IPS-NIHi7 (cell line): ENCODE measurements around the gene CEP85L.
A peak's percentile ranks its signal among the peaks of the same experiment; 100 is the strongest.

Experiments
- DNase-seq: peaks from one replicate; pipeline ENCODE4 v3.0.0; 2012; ENCODE audit warnings: mixed read lengths; ENCODE audit errors: extremely low spot score

Gene CEP85L

DNA sequence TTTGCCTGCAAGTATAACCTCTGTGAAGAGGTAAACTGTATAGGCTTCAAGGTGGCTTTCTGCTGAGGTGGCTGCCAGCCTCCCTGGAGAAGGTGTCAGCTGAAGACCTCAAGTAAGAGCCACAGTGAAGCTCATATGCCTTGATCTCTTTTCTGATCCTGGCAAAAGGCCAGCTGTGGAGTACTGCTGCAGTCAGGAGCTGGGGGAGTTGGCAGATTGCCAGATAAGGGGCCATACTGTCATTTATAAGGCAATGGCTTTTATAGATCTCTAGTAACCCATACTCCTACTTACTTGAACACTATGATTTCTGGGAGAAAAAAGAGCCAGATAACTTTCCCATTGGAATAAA, 8.8 kb upstream of the CEP85L start:
- no peak for DNase-seq

DNA sequence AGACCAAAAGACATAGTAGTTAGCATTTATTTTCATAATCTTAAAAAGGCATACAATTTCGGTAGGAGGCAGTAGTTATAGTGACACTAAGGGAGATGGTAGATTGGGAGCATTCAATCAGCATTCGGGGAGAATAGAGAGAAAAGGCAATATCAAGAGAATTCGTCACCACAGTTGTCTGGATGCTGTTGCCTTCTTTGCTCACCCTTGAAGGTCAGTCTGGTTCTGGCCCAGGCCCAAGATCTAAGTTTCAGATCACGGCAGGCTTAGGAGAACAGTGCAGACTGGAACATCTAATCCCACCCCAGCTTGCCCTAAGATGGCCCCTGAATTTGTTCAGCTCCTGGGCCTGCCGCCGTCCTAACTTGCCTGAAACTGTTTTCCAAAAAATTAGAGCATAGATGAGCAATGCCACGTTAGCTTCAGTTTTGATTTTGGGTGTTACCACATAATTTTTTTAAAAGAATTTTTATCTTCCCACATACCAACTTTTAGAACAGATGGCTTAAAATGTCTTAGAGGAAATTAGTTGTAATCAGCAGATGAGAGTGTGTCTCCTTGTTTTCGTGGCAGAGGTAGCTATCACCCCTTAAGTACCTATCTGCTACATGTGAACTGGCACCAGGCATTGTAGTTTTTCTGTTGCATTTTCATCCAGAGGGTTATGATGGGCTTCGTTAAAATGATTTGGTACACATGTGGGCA, 8.3 kb upstream of the CEP85L start:
- DNase-seq: no peak

- no peak for DNase-seq
These were observed 5.6 kb upstream of the CEP85L start for GRCh38 chr6:118656847-118657451.

GRCh38 chr6:118652051-118652615, 742 bp upstream of the CEP85L start:
- DNase-seq: no peak

DNA sequence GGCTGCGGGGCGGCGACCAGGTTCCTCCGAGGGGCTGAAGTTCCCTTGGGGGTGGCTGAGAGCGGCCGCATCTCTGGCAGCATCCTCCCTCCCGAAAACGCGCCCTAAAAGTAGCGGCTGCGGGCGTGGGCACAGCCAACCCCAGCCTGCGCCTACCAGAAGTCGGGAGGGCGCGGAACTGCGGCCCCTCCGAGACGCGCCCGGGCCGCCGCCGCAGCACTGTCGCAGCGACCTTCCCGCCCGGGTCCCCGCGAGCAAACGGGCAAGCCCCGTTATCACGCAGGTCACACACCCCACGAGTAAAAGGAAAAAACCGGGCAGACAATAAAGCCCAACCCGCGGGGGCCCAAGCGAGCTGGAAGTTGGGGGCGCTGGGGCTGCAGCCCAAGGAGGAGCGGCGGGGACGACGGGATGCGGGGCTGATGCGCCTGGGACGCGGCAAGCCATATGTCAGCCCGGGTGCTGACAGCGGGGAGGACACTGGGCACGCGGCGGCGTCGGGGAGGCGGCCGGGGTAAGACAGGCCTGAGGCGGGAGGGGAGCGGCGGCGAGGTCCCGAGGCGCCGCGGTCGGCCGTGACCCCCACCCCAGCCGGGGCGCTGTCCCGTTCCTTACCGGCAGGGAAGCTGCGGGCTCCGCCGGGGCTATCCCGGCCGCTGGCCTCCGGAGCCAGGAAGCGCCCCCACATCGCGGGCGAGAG, 659 bp downstream of the CEP85L start:
- DNase-seq: peak; percentile 42

- no peak for DNase-seq
These were observed 1.3 kb downstream of the CEP85L start for GRCh38 chr6:118649918-118650581.

GRCh38 chr6:118648866-118649554, 2.4 kb downstream of the CEP85L start:
- DNase-seq: no peak

GRCh38 chr6:118646977-118647376, 4.4 kb downstream of the CEP85L start:
- no peak for DNase-seq

GRCh38 chr6:118645395-118645794, 6.0 kb downstream of the CEP85L start:
- no peak for DNase-seq

- DNase-seq: no peak
These were observed 7.4 kb downstream of the CEP85L start for GRCh38 chr6:118644007-118644406.

DNA sequence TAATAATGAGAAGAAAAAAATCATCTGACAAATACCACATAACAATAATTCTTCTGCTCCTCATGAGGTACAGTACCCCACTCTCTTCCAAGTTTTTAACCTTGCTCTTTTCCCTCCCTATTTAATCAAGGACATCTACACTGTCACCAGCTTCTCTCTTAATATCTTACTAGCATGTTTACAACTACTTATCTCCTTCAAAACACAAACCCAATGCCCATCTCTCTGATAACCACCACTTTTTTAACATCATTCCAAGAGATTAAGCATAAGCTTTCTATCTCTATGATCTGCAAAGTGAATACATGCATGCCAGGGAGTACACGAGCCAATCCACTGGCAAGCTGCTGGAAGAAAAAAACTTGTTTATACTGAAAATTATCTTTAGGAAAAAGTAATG, 10.3 kb downstream of the CEP85L start:
- DNase-seq: no peak

- DNase-seq: no peak
These were observed 12.1 kb downstream of the CEP85L start for GRCh38 chr6:118639054-118639964.

- no peak for DNase-seq
These were observed 13.1 kb downstream of the CEP85L start for GRCh38 chr6:118638288-118638687.

DNA sequence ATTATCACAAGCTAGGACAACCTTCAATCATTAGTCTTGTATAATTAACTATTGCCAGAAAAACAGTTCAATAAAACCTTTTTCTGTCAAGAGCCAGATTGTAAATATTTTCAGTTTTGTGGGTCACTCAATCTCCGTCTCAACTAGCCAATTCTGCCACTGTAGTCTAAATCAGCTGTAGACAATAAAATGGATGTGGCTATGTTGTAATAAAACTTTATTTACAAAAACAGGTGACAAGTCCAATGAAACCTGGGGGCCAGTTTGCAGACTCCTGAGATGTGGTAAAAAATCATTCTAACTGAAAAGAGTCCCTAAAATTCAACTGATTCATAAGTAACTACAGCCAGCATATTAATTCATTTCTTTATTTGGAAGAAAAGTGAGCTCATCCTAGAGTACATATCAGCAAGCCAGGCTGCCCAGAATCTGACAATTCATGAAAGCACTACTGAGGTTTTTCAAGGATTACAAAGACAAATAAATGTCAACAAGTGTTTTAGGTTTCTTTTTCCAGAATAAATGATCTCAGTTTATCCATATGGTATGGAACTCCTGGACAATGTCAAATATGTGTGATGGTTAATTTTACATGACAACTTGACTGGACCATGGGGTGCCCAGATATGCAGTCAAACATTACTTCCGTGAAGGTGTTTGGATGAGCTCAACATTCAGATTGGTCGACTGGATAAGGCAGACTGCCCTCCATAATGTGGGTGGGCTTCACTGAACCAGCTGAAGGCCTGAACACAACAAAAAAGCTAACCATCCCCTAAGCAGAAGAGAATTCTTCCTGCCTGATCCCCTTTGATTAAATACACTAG, 15.3 kb downstream of the CEP85L start:
- DNase-seq: no peak

GRCh38 chr6:118632359-118632758, 19.0 kb downstream of the CEP85L start:
- DNase-seq: no peak

DNA sequence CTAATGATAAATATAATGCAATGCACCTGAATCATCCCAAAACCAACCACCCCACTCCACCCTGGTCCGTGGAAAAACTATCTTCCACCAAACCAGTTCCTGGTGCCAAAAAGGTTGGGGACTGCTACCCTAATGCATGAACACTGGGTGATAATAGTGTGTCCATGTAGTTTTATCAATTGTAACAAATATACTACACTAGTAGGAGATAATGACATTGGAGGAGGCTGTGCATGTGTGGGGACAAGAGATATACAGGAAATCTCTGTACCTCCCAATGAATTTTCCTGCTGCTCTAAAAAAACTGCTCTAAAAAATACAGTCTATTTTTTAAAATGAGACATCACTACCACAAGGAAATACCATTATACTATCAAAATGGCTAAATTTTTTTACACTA, 20.5 kb downstream of the CEP85L start:
- DNase-seq: no peak

GRCh38 chr6:118630067-118630466, 21.3 kb downstream of the CEP85L start:
- DNase-seq: no peak

GRCh38 chr6:118627724-118628123, 23.7 kb downstream of the CEP85L start:
- no peak for DNase-seq

DNA sequence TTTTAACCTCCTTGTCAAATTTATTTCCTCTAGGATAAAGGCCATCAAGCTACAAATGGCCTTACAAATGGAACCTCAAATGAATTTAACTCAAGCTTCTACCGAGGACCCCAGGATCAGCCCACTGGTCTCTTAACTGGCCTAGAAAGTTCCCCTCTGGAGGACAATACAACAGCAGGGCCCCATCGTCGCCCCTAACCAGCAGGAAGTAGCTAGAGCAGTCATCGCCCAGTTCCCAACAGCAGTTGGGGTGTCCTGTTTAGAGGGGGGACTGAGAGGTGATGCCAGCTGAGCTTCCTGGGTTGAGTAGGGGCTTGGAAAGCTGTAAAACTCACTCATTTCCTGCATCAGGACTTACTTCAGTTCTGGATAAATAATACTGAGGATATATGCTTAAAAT, 25.6 kb downstream of the CEP85L start:
- DNase-seq: no peak
